NCI-H774 (cell line): ENCODE results near the gene SLC46A2.

Experiments used
- DNase-seq: peaks from one replicate; lab custom pipeline; 2025; lab: John Stamatoyannopoulos, UW

The SLC46A2 gene

GRCh38 chr9:112885324-112885723 is 5.4 kb downstream of the SLC46A2 start:
- no peak for DNase-seq

DNA sequence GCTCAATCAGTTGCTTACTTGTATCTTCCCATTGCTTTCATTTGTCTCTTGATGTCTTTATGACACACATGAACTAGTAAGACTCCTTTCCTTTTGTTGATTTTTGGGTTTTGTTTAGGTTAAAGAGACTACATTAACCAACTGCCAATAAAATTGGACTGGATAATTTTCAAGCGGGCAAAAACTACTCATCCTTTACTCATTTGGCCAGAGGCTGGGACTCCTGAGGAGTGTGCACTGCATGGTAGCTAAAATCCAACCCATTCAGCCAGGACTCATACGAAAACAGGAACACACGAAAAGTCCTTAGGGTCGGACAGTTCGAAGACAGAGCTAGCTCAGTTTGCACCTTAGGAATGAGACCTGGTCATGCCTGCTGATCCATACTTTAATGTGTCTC is 6.0 kb downstream of the SLC46A2 start:
- no peak for DNase-seq

GRCh38 chr9:112884101-112884500 is 6.6 kb downstream of the SLC46A2 start:
- DNase-seq, result no peak

DNA sequence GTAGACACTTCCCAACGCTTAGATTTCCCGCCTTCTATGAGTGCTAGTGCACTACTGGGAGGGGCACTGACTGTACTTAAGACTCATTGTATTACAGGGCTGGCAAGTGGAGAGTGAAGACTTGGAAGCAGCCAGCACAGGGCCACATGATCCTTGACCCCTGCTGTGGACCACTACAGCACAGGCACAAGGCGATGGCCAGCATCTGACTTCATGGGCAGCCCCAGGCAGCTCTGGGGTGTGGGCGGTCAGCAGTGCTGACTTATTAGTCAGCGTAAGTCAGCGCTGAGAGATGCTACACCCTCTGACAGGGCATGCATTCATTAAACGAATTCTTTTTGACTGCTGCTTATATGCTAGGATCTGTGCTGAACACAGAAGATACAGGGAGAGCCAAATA is 9.3 kb downstream of the SLC46A2 start:
- DNase-seq, result no peak

GRCh38 chr9:112880650-112881049 is 10.0 kb downstream of the SLC46A2 start:
- DNase-seq, result no peak

DNA sequence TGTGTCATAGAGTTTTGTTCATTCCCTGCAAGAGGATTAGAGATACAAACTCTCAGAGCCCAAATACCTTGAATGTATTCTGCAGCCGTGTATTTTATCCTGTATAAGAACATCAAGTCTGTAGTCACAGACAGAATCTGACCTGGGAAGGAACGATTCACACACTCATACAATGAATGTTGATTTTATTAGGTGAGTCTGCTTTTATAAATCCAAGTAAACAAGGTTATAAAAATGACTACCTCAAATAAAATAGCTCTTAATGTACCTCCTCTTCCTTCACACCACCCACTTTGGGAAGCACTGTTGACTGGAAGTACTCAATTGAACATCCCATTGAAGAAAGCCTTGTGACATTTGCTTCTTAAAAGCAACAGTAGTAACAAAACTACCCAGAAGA is 11.9 kb downstream of the SLC46A2 start:
- no peak for DNase-seq

DNA sequence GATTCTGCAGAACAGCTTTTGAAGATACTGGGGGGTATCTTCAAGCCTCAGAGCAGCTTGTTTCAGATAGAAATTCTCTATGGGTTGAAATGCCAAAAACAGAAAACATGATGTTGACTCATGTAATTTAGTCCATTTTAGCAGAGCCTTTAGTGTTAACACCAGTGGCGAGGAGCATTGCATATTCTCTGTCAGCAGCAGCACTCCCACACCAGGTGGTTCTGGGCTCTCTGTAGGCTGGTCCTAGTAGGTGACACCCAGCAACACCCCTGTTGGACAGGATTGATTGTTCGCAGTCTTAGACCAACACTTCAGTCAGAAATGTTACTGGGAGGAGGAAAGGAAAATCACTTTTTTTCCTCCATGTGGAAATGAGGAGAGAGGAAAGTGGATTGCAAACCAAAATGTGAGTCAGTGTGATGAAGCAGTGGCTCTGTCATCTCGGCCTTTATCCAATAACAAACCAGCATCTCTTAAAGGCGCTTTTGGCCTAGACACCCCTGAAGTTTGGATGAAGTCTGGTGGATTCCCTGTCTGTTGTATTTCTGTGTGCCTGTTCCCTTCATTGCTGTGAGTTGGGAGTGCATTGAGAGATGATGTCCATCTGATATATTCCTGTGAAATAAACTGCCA is 16.8 kb downstream of the SLC46A2 start:
- no peak for DNase-seq

DNA sequence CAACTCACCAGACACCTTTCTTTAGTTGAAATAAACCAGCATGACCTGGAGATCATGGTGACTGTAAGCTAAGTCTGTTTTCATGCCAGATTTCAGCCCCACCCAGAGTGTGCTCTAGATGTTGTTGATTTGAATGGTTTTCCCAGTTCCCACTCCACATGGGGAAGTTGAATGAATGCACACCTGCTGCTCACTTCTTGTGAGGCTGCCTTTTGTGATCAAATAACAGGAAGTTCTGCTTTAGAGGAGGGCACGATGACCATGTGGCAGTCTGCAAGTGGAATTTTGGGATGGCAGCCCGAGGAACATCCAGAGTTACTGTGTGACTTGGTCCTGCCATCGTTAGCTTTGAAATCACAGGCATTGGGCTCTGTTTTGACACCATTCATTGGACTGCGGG is 18.7 kb downstream of the SLC46A2 start:
- peak; percentile 11 for DNase-seq

- DNase-seq, result no peak
Observed at GRCh38 chr9:112870556-112870955, 20.1 kb downstream of the SLC46A2 start.

DNA sequence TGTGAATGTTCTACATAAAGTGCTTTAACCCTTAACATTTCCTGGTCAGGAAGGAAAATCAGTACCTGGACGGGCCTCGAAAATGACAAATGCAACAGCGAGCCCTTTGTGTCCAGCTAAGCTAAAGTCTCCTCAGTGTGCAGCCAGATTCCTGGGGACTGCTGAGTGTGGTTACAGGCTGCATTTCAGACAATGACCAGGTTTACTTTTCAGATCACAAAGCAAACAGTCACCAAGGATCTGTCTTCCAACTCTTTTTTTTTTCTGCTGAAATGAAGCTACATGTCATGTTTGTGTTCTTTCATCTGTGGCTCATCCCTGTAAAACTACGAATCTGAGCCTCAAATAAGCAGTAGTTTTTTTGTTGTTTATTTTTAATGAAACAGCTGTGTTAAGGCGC is 20.8 kb downstream of the SLC46A2 start:
- no peak for DNase-seq

DNA sequence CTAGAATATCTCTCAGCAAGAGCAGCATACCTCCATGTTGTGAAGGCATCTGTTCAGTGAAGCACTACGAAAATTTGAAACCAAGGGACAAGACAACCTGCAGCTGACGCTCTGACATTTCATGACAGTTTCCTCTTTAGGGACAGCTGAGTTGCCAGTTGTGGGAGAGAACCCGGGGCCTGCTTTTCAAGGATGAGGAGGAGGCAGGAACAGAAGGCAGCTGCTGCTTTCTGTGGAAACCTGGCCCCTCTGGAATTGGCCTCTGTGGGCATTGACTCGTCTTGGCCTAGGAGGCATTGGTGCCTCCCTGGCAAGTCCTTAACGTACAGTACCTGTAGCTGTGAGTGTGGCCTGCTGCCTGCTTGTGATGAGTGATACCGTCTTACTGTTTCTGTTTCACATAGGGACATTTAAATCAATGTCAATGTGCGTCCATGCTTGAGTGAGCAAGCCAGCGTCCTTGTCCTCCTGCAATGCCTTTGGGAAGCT is 21.6 kb downstream of the SLC46A2 start:
- no peak for DNase-seq

- no peak for DNase-seq
Observed at GRCh38 chr9:112868461-112868860, 22.2 kb downstream of the SLC46A2 start.

DNA sequence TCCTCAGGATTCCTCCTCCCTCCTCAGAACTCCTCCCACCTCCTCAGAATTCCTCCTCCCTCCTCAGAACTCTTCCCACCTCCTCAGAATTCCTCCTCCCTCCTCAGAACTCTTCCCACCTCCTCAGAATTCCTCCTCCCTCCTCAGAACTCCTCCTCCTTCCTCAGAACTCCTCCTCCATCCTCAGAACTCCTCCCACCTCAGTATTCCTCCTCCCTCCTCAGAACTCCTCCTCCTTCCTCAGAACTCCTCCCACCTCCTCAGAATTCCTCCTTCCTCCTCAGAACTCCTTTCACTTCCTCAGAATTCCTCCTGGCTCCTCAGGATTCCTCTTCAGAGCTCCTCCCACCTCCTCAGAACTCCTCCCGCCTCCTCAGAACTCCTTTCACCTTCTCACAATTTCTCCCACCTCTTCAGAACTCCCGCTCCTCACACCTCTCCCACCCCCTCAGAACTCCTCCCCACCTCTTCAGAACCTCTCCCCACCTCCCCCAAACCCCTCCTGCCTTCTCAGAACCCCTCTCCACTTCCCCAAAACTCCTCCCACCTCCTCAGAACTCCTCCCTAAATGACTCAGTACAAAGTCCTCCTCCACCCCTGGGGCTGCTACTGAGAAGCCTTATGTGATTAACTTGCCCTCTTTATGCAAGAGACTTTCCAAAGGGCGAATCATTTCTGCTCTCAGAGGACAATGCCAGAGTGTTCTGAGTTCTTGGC is 23.2 kb downstream of the SLC46A2 start:
- no peak for DNase-seq

DNA sequence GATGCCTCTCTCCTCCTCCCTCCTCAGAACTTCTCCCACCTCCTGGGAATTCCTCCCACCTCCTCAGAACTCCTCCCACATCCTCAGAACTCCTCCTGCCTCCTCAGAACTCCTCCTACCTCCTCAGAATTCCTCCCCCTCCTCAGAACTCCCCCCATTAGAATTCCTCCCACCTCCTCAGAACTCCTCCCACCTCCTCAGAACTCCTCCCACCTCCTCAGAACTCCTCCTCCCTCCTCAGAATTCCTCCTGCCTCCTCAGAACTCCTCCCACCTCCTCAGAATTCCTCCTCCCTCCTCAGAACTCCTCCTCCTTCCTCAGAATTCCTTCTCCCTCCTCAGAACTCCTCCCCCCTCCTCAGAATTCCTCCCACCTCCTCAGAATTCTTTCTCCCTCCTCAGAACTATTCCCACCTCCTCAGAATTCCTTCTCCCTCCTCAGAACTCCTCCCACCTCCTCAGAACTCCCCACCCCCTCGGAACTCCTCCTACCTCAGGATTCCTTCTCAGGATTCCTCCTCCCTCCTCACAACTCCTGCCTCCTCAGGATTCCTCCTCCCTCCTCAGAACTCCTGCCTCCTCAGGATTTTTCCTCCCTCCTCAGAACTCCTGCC is 23.9 kb downstream of the SLC46A2 start:
- DNase-seq, result no peak

DNA sequence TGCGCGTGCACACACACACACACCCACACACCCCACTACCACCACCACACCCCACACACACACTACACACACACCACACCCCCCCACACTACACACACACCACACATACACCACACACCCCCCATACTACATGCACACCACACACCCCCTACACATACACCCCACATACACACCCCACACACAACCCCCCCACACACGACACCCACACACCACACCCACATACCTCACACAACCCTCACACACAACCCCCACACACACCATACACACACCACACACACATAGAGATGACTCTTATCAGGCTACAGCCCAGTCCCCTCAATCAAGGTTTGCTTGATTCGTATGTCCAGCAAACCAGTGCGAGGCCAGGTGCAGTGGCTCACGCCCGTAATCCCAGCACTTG is 25.7 kb downstream of the SLC46A2 start:
- DNase-seq, result no peak

- no peak for DNase-seq
Observed at GRCh38 chr9:112864403-112864802, 26.3 kb downstream of the SLC46A2 start.

DNA sequence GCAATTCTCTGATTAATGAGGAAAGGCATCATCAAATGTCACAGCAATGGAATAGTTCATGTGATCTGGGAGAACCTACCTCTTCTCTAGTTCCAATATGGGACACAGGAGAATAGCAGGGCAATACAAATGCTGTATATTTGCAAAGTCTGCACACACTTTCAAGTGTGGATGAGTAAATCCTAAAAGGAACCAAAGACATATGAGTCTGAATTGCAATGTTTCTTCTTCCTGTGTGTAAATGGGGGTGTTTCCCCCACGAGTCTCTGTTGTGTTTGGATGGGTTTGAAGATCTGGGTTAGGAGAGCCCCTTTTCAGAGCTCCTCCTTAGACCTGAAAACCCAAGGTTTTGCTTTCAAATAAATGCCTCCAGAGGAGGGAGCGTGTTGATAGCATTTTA is 26.9 kb downstream of the SLC46A2 start:
- no peak for DNase-seq

GRCh38 chr9:112863214-112863613 is 27.5 kb downstream of the SLC46A2 start:
- no peak for DNase-seq

- DNase-seq, result no peak
Observed at GRCh38 chr9:112861638-112862555, 28.8 kb downstream of the SLC46A2 start.

- DNase-seq, result no peak
Observed at GRCh38 chr9:112861155-112861554, 29.5 kb downstream of the SLC46A2 start.

GRCh38 chr9:112860451-112860850 is 30.2 kb downstream of the SLC46A2 start:
- no peak for DNase-seq

DNA sequence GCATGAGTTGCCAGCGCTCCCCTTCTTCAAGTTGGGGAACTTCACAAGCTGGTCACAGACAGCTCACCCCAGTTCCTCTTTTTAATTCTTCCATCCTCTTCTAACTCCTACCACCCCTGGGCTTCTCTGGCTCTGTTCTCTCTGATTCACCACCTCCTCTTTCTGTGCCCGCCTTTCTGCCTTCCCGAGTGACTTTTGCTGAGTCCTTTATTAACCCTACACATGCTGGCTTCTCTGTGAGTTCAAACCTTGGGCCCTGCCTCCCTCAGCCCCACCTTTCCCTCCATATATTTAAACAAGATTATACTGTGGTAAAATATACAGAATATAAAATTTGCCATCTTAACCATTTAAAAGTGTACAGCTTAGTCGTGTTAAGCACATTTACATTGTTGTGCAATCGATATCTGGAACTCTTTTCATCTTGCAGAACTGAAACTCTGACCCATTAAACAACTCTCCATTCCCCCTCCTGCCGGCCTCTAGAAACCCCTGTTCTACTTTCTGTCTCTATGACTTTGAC is 32.0 kb downstream of the SLC46A2 start:
- no peak for DNase-seq
